Thymus (tissue), 11 donors: ENCODE results near the gene RSPO4. TPM values are rescaled to one million over a fixed set of nuclear protein-coding genes. Genes with fewer than 3 reads are reported as not detected.

Experiments used
- DNase-seq, 9 donors: peaks; one replicate each; pipeline ENCODE4 v3.0.0-alpha.2; 2013; ENCODE audit warnings: low spot score in 9 of 9, low read depth in 6 of 9, missing footprints in 1 of 9
- H3K27ac ChIP-seq, 2 donors: one replicate each; pipeline ENCODE4 v1.5.1; 2013; ENCODE audit warnings: control low read depth in 1 of 2, low read depth in 1 of 2, low read length in 1 of 2, mild to moderate bottlenecking in 1 of 2, moderate library complexity in 1 of 2
- H3K27me3 ChIP-seq, 2 donors: one replicate each; pipeline ENCODE4 v1.5.1; 2013; ENCODE audit warnings: low read length in 1 of 2; ENCODE audit not compliant: control insufficient read depth in 2 of 2, insufficient read depth in 1 of 2
- H3K36me3 ChIP-seq, 2 donors: one replicate each; pipeline ENCODE4 v1.5.1; 2013; ENCODE audit warnings: low read length in 1 of 2, mild to moderate bottlenecking in 1 of 2, moderate library complexity in 1 of 2; ENCODE audit not compliant: control insufficient read depth in 2 of 2, insufficient read depth in 2 of 2
- H3K4me1 ChIP-seq, 2 donors: one replicate each; pipeline ENCODE4 v1.5.1; 2013; ENCODE audit warnings: low read length in 2 of 2; ENCODE audit not compliant: control insufficient read depth in 2 of 2, insufficient read depth in 2 of 2
- H3K4me3 ChIP-seq, 2 donors: one replicate each; pipeline ENCODE4 v1.5.1; 2013; ENCODE audit warnings: low read length in 2 of 2, control low read depth in 1 of 2, mild to moderate bottlenecking in 1 of 2
- H3K9me3 ChIP-seq, 2 donors: one replicate each; pipeline ENCODE4 v1.5.1; 2013; ENCODE audit warnings: low read length in 1 of 2, mild to moderate bottlenecking in 1 of 2; ENCODE audit not compliant: control insufficient read depth in 2 of 2, insufficient read depth in 1 of 2
- WGBS: extraction: QIAGEN DNeasy Blood & Tissue Kit; methylation state at CpG from one replicate; pipeline ENCODE4 v1.1.7; 2013; 5-methylcytosine and 5-hydroxymethylcytosine counted together
- polyA plus RNA-seq: library from polyadenylated mRNA; stranded (reverse); fragments of 200-250 nt; gene quantifications from one replicate; pipeline ENCODE4 v1.2.3, GENCODE V29; 2013
- total RNA-seq: library from RNA; stranded (reverse); fragments of 120-200 nt; gene quantifications from one replicate; pipeline ENCODE4 v1.2.4, GENCODE V29; 2013
- donor health status: healthy.

RSPO4 gene
- total and polyA plus RNA-seq, 2 donors: 0.09 TPM; not detected in 1

DNA sequence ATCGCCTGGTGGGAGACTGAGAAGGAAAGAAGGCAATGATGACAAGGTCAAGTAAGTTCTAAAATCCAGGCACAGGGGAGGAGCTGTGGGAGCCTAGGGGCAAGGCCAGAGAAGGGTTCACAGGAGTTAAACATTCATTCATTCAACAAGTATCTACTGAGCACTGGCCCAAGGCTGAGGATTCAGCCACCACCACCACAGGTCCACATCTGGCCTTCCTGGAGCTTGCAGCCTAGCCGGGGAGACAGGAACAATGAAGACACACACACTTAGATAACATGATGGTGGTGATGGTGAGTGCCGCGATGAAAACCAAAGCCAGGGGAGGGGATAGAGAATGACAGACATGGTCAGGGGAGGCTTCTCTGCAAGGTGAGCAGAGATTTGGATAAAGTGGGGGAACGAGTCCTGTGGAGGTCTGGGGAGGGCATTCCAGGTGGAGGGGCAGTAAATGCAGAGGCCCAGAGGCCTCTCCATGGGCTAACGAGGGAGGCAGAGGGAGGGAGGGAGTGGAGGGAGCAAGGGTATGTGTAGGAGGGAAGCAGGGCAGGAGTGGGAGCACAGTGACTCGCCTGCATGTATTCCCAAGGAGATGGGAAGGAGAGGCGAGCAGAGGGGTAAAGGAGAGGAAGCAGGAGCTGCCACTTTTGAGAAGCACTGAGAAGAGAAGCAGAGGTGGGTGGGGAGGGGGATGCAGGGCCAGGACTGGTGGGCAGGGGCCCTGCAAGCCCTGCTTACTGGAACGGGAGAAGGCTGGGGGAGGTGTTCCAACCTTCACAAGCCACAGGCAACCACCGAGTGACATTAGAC lies 10.5 kb upstream of the RSPO4 start:
- no peaks in the 10 kb centered on the region for H3K4me1 ChIP-seq
- H3K27ac ChIP-seq: no peak overlapping the region
- DNase-seq: no peak
- H3K4me3 ChIP-seq: no peak overlapping the region
- H3K27me3 ChIP-seq: no peaks in the 10 kb centered on the region
- no peaks in the 10 kb centered on the region for H3K9me3 ChIP-seq
- 90% methylated on average over 10 of the region's 10 CpGs for WGBS
- no peaks in the 10 kb centered on the region for H3K36me3 ChIP-seq

GRCh38 chr20:1010659-1011058 lies 8.5 kb upstream of the RSPO4 start:
- Histone ChIP-seq H3K9me3 (no peaks in the 10 kb centered on the region), H3K36me3 (no peaks in the 10 kb centered on the region), H3K27ac (no peak overlapping the region), H3K4me3 (no peak overlapping the region), H3K4me1 (no peaks in the 10 kb centered on the region), H3K27me3 (peaks cover 0 to 2% of the 10 kb centered on the region in 2 donors)
- WGBS: 97% methylated on average over 6 of the region's 6 CpGs
- no peak for DNase-seq

- no peaks in the 10 kb centered on the region for H3K9me3 ChIP-seq
- no peaks in the 10 kb centered on the region for H3K4me1 ChIP-seq
- H3K36me3 ChIP-seq: no peaks in the 10 kb centered on the region
- peaks cover 26 to 46% of the 10 kb centered on the region in 2 donors for H3K27me3 ChIP-seq
- 47% methylated on average over 5 of the region's 5 CpGs for WGBS
- peak in 7 of 9 donors; percentile 4 to 41 (median 12) for DNase-seq
- H3K27ac ChIP-seq: no peak overlapping the region
- no peak overlapping the region for H3K4me3 ChIP-seq
These were observed 3.4 kb upstream of the RSPO4 start for GRCh38 chr20:1005452-1006027.

- no peak for DNase-seq
- no peaks in the 10 kb centered on the region for H3K4me1 ChIP-seq
- H3K27me3 ChIP-seq: peaks cover 26 to 57% of the 10 kb centered on the region in 2 donors
- no peaks in the 10 kb centered on the region for H3K36me3 ChIP-seq
- H3K9me3 ChIP-seq: no peaks in the 10 kb centered on the region
- WGBS: 97% methylated on average over 3 of the region's 3 CpGs
- H3K27ac ChIP-seq: no peak overlapping the region
- no peak overlapping the region for H3K4me3 ChIP-seq
These were observed 2.0 kb upstream of the RSPO4 start for GRCh38 chr20:1003920-1004697.

GRCh38 chr20:1002682-1003561 lies 811 bp upstream of the RSPO4 start:
- H3K4me3 ChIP-seq: no peak overlapping the region
- H3K27ac ChIP-seq: no peak overlapping the region
- no peaks in the 10 kb centered on the region for H3K4me1 ChIP-seq
- WGBS: 26% methylated on average over 12 of the region's 12 CpGs
- H3K27me3 ChIP-seq: peaks cover 26 to 57% of the 10 kb centered on the region in 2 donors
- DNase-seq: no peak
- no peaks in the 10 kb centered on the region for H3K36me3 ChIP-seq
- no peaks in the 10 kb centered on the region for H3K9me3 ChIP-seq

DNA sequence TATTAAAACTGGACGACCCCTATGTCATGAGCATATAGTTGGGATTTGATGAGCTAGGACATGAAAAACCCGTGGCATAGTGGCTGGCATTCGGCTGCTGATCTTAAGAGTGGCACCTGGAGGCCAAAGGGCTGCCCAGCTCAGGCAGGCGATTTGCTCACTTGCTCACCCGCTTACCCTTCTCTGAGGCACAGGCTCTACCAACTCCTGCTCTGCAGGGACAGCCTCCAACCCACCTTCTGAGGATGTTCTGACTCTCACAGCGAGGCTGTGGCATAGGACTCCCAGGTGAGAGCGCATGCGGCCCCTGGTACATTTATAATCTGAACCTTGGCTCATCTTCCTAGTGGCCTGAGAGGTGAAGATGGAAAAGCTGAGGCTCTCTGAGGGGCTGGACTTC lies 995 bp downstream of the RSPO4 start:
- no peak for DNase-seq
- Histone ChIP-seq H3K27ac (no peak overlapping the region), H3K36me3 (no peaks in the 10 kb centered on the region), H3K27me3 (peaks cover 26 to 57% of the 10 kb centered on the region in 2 donors), H3K4me1 (no peaks in the 10 kb centered on the region), H3K9me3 (no peaks in the 10 kb centered on the region), H3K4me3 (no peak overlapping the region)
- WGBS: 96% methylated on average over 8 of the region's 8 CpGs

DNA sequence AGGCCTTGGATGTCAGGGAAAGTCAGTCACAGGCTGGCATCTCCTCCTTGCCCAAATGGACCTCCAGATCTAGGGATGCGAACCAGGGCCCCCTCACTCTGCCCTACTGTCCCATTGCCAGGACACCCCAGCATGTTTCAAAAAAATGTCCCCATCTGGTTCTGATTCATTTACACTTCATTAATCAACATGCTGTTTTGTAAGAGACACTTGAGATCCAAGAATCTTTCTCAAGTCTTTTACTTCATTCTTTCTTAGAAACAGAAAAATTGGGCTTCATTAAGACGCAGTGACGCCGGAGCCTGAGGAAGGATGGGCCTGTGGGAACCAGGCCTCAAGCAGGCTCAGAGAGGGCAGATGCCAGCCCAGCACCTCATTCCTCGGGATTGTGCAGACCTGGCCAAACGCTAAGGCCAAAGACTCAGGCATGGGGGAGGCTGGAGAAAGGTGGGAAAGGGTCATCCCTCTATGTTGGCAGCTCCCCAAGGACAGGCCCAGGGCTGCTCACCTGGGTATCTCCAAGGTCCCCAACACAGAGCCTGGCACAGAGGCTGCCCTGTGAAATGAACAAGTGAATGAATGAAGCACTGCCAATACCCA lies 3.8 kb downstream of the RSPO4 start:
- Histone ChIP-seq H3K27ac (no peak overlapping the region), H3K36me3 (no peaks in the 10 kb centered on the region), H3K4me1 (no peaks in the 10 kb centered on the region), H3K4me3 (no peak overlapping the region), H3K27me3 (peaks cover 22 to 36% of the 10 kb centered on the region in 2 donors), H3K9me3 (no peaks in the 10 kb centered on the region)
- WGBS: 92% methylated on average over 6 of the region's 6 CpGs
- no peak for DNase-seq

DNA sequence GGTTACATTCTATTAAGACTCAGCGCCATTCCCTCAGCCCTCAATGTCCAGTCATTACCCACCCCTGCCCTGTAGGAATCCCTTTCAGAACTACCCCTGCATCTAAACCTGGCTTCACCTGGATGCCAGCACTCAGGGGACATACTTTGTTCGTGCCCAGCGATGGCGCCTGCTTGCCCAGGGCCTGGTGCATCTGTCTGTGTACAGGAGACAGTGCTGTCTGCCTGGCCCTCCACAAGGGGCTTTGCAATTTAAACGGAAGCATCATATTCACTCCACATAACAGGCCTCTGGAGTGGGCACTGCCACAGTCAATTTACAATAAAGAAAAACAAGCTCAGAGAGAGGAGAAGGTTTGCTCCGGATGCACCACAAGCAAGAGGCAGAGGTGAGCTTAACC lies 4.6 kb downstream of the RSPO4 start:
- no peak for DNase-seq
- Histone ChIP-seq H3K27me3 (peaks cover 17 to 32% of the 10 kb centered on the region in 2 donors), H3K36me3 (no peaks in the 10 kb centered on the region), H3K4me3 (no peak overlapping the region), H3K27ac (no peak overlapping the region), H3K9me3 (no peaks in the 10 kb centered on the region), H3K4me1 (no peaks in the 10 kb centered on the region)
- WGBS: 95% methylated on average over 6 of the region's 6 CpGs
